Measurements from ENCODE around the gene SECISBP2L.

The SECISBP2L gene

GRCh38 chr15:49055630-49056029 is 9.4 kb upstream of the SECISBP2L start:
- no peak for DNase-seq

DNA sequence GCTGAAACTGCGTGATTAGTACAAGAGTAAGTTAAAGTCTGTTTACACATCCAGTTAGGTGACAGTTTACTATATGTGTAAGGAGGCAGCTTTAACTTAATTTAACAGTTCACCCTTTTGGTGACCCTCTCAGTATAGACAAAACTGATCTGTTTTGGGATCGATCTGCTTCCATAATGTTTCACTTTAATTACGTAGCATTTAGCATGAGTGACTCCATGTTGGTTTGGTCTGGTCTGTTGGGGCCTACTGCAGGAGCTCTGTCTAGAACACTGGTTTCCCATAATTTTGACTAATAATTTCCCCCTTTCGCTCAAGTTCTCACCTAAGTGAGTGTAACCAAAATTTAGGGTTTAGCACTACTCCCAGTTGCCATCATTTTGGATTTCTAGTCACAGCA is 6.4 kb upstream of the SECISBP2L start:
- DNase-seq: no peak

DNA sequence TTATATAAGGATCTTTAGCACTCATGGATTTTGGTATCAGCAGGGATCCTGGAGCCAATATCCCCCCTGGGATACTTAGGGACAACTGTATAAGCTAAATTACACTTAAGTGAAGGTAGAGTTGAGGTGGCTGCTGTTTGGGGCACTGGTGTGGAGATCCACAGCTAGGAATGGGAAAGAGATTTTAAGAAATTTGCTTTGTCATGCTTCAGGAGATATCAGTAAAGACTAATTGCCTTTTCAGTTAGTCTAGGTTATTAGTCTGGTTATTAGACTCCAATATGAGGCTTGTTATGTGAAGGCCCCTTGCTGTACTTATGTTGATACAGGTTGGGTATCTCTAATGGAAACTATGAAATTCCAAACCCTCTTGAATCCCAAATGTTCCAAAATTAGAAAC is 1.2 kb upstream of the SECISBP2L start:
- no peak for DNase-seq

GRCh38 chr15:49045751-49046219 is 461 bp downstream of the SECISBP2L start:
- DNase-seq: no peak

GRCh38 chr15:49044766-49045606 is 1.3 kb downstream of the SECISBP2L start:
- DNase-seq: no peak

- DNase-seq: no peak
These were observed 2.2 kb downstream of the SECISBP2L start for GRCh38 chr15:49044002-49044401.

DNA sequence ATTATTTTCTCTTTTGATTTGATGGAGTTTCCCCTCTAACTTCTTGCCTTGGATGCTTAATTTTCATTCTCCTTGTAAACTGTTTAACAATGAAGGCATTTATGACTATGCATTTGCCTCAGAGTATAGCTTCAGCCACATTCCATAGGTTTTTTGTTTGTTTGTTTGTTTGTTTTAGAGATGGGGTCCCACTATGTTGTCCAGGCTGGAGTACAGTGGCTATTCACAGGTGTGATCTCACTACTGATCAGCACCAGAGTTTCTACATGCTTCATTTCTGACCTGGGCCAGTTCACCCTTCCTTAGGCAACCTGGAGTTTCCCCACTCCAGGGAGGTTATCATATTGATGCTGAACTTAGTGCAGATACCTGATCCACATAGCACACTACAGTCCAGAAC is 4.1 kb downstream of the SECISBP2L start:
- no peak for DNase-seq

GRCh38 chr15:49041426-49041825 is 4.8 kb downstream of the SECISBP2L start:
- no peak for DNase-seq

- DNase-seq: no peak
These were observed 6.1 kb downstream of the SECISBP2L start for GRCh38 chr15:49040151-49040550.

GRCh38 chr15:49038382-49038781 is 7.9 kb downstream of the SECISBP2L start:
- DNase-seq: no peak

GRCh38 chr15:49037546-49037940 is 8.7 kb downstream of the SECISBP2L start:
- DNase-seq: no peak

GRCh38 chr15:49036650-49037545 is 9.3 kb downstream of the SECISBP2L start:
- no peak for DNase-seq

DNA sequence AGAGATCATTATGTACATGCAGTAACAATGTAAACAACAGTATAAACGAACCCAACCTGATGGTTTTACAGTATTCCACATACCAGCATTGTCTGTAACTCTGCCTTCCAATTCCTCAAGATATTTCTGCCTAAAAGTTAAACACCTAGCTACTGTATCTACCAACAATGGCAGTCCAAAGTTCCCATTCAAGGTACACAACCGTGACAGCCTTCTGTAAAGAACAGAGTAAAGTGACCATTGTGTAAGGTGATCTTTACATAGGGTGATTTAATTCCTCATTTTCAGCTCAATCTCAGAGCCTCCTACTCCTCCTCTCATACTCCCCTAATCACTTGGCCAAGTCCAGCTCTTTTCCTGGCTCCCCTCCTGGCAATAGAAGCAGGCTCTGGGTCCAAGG is 10.4 kb downstream of the SECISBP2L start:
- DNase-seq: no peak

DNA sequence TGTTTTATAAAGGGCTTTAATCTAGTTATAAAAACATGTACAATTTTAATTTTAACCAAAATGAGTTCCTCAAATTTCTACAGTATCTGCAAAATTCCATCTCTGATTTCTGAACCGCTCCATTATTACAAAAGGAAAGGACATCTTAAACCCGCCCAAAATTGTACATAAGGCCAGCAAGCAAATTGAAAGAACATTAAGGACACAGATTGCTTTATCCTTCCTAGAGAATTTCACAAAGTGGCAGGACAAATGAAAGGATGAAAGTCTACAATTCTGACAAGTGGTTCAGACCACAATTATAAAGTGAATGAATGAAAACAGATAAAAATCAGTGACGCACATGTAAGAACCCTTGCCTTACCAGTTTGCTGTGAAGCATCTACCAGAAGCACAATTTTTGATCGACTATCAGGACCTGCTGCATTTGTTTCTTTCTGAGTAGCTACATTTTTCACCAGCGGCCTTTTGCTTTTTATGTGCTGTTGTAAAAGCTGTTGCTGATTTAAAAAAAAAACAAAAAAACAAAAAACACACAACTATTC is 13.6 kb downstream of the SECISBP2L start:
- DNase-seq: no peak

GRCh38 chr15:49031804-49032203 is 14.4 kb downstream of the SECISBP2L start:
- DNase-seq: no peak

- no peak for DNase-seq
These were observed 19.5 kb downstream of the SECISBP2L start for GRCh38 chr15:49026700-49027099.

DNA sequence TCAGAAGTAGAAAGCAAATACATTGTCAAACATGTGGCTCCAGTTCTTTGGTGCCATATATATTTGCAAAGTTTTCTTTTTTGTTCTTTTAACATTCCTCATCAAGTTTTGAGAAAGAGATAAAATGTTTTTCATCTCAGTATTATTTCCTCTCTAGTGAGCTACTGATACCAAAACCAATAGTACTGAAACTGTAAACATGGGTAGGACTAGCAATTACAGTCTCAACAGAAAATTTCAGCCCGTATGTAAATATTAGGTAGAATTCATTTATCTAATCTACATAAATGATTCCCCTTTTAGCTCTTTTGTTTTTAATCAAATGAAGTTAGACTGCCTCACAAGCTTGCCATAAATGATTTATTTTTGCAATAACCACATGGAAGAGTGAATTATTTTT is 21.4 kb downstream of the SECISBP2L start:
- DNase-seq: no peak

- no peak for DNase-seq
These were observed 22.9 kb downstream of the SECISBP2L start for GRCh38 chr15:49023354-49023753.

- no peak for DNase-seq
These were observed 30.4 kb downstream of the SECISBP2L start for GRCh38 chr15:49015896-49016295.

DNA sequence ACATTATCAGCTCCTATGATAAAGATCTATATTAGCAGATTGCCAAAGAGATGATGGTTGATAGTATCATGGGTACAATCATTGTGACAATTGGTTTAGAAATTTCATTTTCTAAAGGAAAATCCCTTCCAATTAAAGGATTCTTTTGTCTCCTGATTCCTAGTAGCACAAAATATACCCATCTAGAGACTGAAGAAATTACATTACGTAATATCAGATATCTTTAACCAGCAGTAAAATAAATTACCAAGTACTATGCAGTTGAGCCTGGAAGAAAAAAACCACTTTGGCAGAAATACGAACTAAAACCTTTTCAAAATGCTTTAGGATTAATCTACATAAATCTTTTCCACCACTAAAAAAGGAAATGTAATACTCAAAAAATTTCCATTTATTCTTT is 46.9 kb downstream of the SECISBP2L start:
- no peak for DNase-seq

GRCh38 chr15:48996276-48996675 is 50.0 kb downstream of the SECISBP2L start:
- no peak for DNase-seq

DNA sequence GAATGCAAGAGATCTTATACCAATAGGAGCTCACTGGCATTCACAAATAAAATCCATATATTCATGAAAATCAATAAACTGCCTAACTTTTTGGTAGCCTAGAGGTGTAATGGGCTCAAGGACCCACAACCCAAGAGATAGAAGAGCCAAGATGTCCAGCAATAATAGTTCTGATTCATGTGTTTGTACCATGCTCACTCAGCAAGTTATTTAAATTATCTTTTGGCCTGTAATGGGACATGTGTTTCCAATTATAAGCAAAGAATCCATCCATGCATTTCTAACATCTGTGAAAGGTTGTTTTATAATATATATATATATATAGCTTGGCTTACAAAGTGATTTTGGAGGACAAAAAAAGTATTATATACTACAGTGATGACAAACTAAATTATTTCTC is 52.9 kb downstream of the SECISBP2L start:
- DNase-seq: no peak

DNA sequence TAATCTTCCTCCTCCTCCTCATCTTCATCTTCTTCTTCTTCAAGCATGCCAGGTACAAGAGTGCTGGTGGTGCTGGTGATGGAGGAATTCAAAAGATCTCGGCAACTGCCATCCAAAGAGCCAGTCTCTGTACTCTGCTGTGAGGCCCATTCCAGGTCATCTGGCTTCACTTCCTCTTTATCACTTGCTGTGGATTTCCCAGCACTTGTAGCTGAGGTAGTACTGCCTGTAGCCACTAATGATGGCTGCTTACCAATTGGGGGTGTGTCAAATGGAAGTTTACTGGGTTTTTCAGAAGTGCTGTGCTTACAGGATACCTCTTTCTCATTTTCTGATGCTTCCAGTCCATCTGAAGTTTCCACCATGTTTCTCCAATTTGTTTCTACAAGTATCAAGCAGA is 53.7 kb downstream of the SECISBP2L start:
- DNase-seq: no peak

GRCh38 chr15:48992096-48992495 is 54.1 kb downstream of the SECISBP2L start:
- no peak for DNase-seq
